DND-41 (cell line): ENCODE results near the gene ADGRE1.

Experiments
- CTCF ChIP-seq: IDR thresholded peaks from 2 replicates; pipeline ENCODE4 v1.5.1; 2012; ENCODE audit warnings: borderline replicate concordance, low read length, moderate library complexity, mild to moderate bottlenecking; ENCODE audit not compliant: poor library complexity, severe bottlenecking; ENCODE audit errors: extremely low read depth
- EZH2 ChIP-seq: IDR thresholded peaks from 3 replicates; pipeline ENCODE4 v1.6.1; 2012; ENCODE audit warnings: borderline replicate concordance, low read depth, mild to moderate bottlenecking, moderate library complexity, low read length, inconsistent platforms; ENCODE audit not compliant: severe bottlenecking

GRCh38 chr19:6891761-6892385, 4.5 kb downstream of the ADGRE1 start:
- TF ChIP-seq CTCF (no peak), EZH2 (no peak)
